RPMI7951 (cell line): ENCODE data around the gene UGT1A8. TPM values are rescaled to one million over a fixed set of nuclear protein-coding genes. Genes with fewer than 3 reads are reported as not detected.
"Not testable (repeated sequence)": the region's sequence is repeated elsewhere in the genome, so short reads cannot be mapped to it uniquely, and the experiment has no call there.

ENCODE experiments used
- DNase-seq: peaks from one replicate; pipeline ENCODE4 v3.0.0-alpha.2; 2012; ENCODE audit warnings: low read depth
- total RNA-seq: library from RNA; depleted of rRNA; stranded (reverse); fragments of >200 nt; shearing (Covaris generic); gene quantifications from 2 replicates; pipeline ENCODE4 v1.2.3, GENCODE V29; 2014

Gene UGT1A8
- total RNA-seq, 1 experiment from 2014 or later, result not detected

- peak; percentile 66 for DNase-seq
These were observed 96.7 kb downstream of the UGT1A8 start for GRCh38 chr2:233714121-233714520.

- DNase-seq, result no peak
These were observed 101.1 kb downstream of the UGT1A8 start, which contains the start of gene UGT1A4 for GRCh38 chr2:233718552-233718951. UGT1A4 (plus strand) TSS chr2:233718736; CDS start chr2:233718821, 85 bp downstream.

- DNase-seq, result no peak
These were observed 111.4 kb downstream of the UGT1A8 start, which contains the start of gene UGT1A3 for GRCh38 chr2:233728723-233729301. UGT1A3 (plus strand) TSS chr2:233729042; CDS start chr2:233729127, 85 bp downstream.

- peak; percentile 8 for DNase-seq
These were observed 119.6 kb downstream of the UGT1A8 start for GRCh38 chr2:233736868-233737653.

GRCh38 chr2:233740870-233741269 lies 123.4 kb downstream of the UGT1A8 start:
- DNase-seq, result no peak

- no peak for DNase-seq
These were observed 126.2 kb downstream of the UGT1A8 start for GRCh38 chr2:233743464-233744259.

GRCh38 chr2:233745073-233745755 lies 127.8 kb downstream of the UGT1A8 start:
- DNase-seq, result no peak

GRCh38 chr2:233745838-233746237 lies 128.4 kb downstream of the UGT1A8 start:
- DNase-seq, result not testable (repeated sequence)

- DNase-seq, result no peak
These were observed 129.2 kb downstream of the UGT1A8 start for GRCh38 chr2:233746475-233747282.

GRCh38 chr2:233747283-233747544 lies 129.8 kb downstream of the UGT1A8 start:
- no peak for DNase-seq

GRCh38 chr2:233750689-233751088 lies 133.3 kb downstream of the UGT1A8 start:
- DNase-seq, result not testable (repeated sequence)

- not testable (repeated sequence) for DNase-seq
These were observed 134.0 kb downstream of the UGT1A8 start for GRCh38 chr2:233751212-233752009.

- DNase-seq, result no peak
These were observed 137.6 kb downstream of the UGT1A8 start for GRCh38 chr2:233754872-233755611.

GRCh38 chr2:233756429-233757081 lies 139.1 kb downstream of the UGT1A8 start:
- DNase-seq, result no peak

- DNase-seq, result no peak
These were observed 140.7 kb downstream of the UGT1A8 start for GRCh38 chr2:233758141-233758540.

- DNase-seq, result no peak
These were observed 141.4 kb downstream of the UGT1A8 start for GRCh38 chr2:233758849-233759248.

GRCh38 chr2:233760043-233760442 lies 142.6 kb downstream of the UGT1A8 start, which contains the start of gene UGT1A1:
UGT1A1 (plus strand) TSS chr2:233760270; CDS start chr2:233760288, 18 bp downstream.
- DNase-seq, result no peak

GRCh38 chr2:233761040-233761769 lies 143.8 kb downstream of the UGT1A8 start:
- DNase-seq, result peak; percentile 14
